ENCODE measurements around the gene PYGL.

Gene PYGL

DNA sequence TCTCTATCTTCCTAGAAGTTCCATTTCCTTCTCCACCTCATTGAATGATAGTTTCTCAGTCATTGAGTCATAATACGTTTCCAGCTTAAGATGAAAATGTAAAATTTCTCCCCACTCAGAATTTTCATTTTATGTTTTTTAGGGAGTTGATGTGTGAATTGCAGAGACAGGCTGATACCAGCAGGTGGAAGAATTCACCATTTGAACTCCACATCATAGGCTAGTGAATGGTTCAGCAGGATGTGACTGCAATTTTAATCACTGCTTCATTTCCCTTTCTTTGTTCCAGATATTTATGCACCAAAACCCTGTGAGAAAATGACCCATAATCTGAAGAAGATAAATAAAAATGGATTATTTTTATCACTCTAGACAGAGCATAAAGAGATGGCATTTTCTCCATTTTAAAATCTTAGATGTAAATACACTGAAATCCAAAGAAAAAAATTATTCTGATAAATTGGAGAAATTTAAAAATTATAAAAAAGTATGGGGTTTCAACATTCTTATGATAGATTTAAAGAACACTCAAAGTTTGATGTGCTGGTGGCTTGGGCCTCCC lies 10.6 kb upstream of the PYGL start:
- peak overlapping the region; percentile 83 for H3K27ac ChIP-seq (ENCODE audit: low read length, poor library complexity, severe bottlenecking)
- peak; percentile 67 for DNase-seq
- no peaks in the 10 kb centered on the region for H3K79me1 ChIP-seq (replicated peaks; ENCODE audit: low read length, poor library complexity, severe bottlenecking)
- peak overlapping the region; percentile 4 for H2BK120ac ChIP-seq (ENCODE audit: low read depth, low read length)
- no peaks in the 10 kb centered on the region for H3K27me3 ChIP-seq (ENCODE audit: control insufficient read depth in 1 of 2, insufficient read depth in 1 of 2, low read length in 2 of 2)
- peaks cover 7% of the 10 kb centered on the region for H3K4me1 ChIP-seq (ENCODE audit: control insufficient read depth, insufficient read depth, low read depth, low read length)
- no peaks in the 10 kb centered on the region for H3K9me3 ChIP-seq (ENCODE audit: control insufficient read depth, low read length)
- peak overlapping the region; percentile 81 for H4K8ac ChIP-seq (ENCODE audit: low read length)
- H3K4me2 ChIP-seq (ENCODE audit: low read length, poor library complexity, severe bottlenecking): no peak overlapping the region
- H2BK5ac ChIP-seq (ENCODE audit: low read depth, low read length, poor library complexity, severe bottlenecking): no peak overlapping the region
- no CpG with 5 or more reads among the region's 1 CpG for WGBS
- no peak overlapping the region for H3K18ac ChIP-seq (ENCODE audit: low read depth in 1 of 2, low read length in 2 of 2)
- no peaks in the 10 kb centered on the region for H3K36me3 ChIP-seq (ENCODE audit: control insufficient read depth in 1 of 2, insufficient read depth in 2 of 2, low read depth in 1 of 2, low read length in 2 of 2)
- no peak overlapping the region for H3K14ac ChIP-seq (ENCODE audit: low read length in 2 of 2)
- no peak overlapping the region for H2AFZ ChIP-seq (ENCODE audit: low read depth, low read length)
- peak overlapping the region in 1 of 2 experiments; percentile 68 for H3K4ac ChIP-seq (ENCODE audit: low read depth in 1 of 2, low read length in 2 of 2)
- H4K91ac ChIP-seq (ENCODE audit: low read length): peak overlapping the region; percentile 65
- no peak overlapping the region for H2BK15ac ChIP-seq (ENCODE audit: low read depth, poor library complexity, severe bottlenecking)
- H3K4me3 ChIP-seq (ENCODE audit: insufficient read depth in 1 of 2, low read depth in 1 of 2, low read length in 2 of 2): no peak overlapping the region
- H3K9ac ChIP-seq (ENCODE audit: low read length): peak overlapping the region; percentile 82
- H2BK12ac ChIP-seq (ENCODE audit: low read length in 2 of 2): peak overlapping the region in 1 of 2 experiments; percentile 83
- H3K23ac ChIP-seq (ENCODE audit: low read length in 2 of 2): no peak overlapping the region
- peak overlapping the region; percentile 8 for H2AK5ac ChIP-seq (ENCODE audit: low read length, severe bottlenecking)

DNA sequence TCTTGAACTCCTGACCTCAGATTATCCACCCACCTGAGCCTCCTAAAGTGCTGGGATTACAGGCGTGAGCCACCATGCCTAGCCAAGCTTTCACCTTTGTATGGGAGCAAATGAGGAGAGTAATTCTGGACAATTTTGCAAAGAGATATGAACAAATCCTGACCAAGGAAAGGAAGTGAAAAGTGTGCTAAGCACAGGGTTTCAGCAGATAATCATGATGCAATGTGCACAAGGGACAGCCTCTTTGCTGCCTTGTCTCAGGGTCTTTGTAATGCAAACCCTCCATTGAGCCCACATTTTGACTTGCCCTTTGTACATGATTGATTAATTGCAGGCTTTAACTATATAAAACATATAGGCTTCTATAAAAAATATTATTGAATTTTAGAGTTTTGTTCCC lies 9.2 kb upstream of the PYGL start:
- Histone ChIP-seq H3K4me1 (ENCODE audit: control insufficient read depth, insufficient read depth, low read depth, low read length) (peaks cover 7% of the 10 kb centered on the region), H2BK5ac (ENCODE audit: low read depth, low read length, poor library complexity, severe bottlenecking) (no peak overlapping the region), H4K8ac (ENCODE audit: low read length) (no peak overlapping the region), H2AK5ac (ENCODE audit: low read length, severe bottlenecking) (no peak overlapping the region), H2BK12ac (ENCODE audit: low read length in 2 of 2) (no peak overlapping the region), H3K4me3 (ENCODE audit: insufficient read depth in 1 of 2, low read depth in 1 of 2, low read length in 2 of 2) (no peak overlapping the region), H3K4ac (ENCODE audit: low read depth in 1 of 2, low read length in 2 of 2) (no peak overlapping the region), H3K79me1 (replicated peaks; ENCODE audit: low read length, poor library complexity, severe bottlenecking) (no peaks in the 10 kb centered on the region), H3K27me3 (ENCODE audit: control insufficient read depth in 1 of 2, insufficient read depth in 1 of 2, low read length in 2 of 2) (no peaks in the 10 kb centered on the region), H3K4me2 (ENCODE audit: low read length, poor library complexity, severe bottlenecking) (no peak overlapping the region), H4K91ac (ENCODE audit: low read length) (no peak overlapping the region), H3K36me3 (ENCODE audit: control insufficient read depth in 1 of 2, insufficient read depth in 2 of 2, low read depth in 1 of 2, low read length in 2 of 2) (no peaks in the 10 kb centered on the region), H2BK120ac (ENCODE audit: low read depth, low read length) (no peak overlapping the region), H3K23ac (ENCODE audit: low read length in 2 of 2) (no peak overlapping the region), H3K27ac (ENCODE audit: low read length, poor library complexity, severe bottlenecking) (no peak overlapping the region), H2BK15ac (ENCODE audit: low read depth, poor library complexity, severe bottlenecking) (no peak overlapping the region), H2AFZ (ENCODE audit: low read depth, low read length) (no peak overlapping the region), H3K9ac (ENCODE audit: low read length) (no peak overlapping the region), H3K18ac (ENCODE audit: low read depth in 1 of 2, low read length in 2 of 2) (no peak overlapping the region), H3K14ac (ENCODE audit: low read length in 2 of 2) (no peak overlapping the region), H3K9me3 (ENCODE audit: control insufficient read depth, low read length) (no peaks in the 10 kb centered on the region)
- no peak for DNase-seq
- WGBS: 91% methylated on average over 1 of the region's 1 CpG

DNA sequence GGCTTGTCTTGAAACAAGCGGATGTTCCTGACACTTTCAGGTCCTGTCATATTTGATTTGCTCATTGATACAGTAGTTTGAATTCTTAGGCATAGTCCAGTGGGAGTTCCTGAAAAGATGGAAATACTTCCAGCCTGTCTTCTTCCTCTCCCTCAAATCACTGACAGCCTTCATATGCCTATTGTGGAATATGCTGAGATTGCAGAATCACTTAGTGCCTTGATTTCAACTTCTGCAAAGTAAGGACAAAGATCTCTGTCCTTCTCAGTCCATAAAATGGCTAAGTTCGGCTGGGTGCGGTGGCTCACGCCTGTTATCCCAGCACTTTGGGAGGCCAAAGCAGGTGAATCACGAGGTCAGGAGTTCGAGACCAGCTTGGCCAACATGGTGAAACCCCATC lies 6.7 kb upstream of the PYGL start:
- H2BK5ac ChIP-seq (ENCODE audit: low read depth, low read length, poor library complexity, severe bottlenecking): no peak overlapping the region
- whole genome bisulfite sequencing: 95% methylated on average over 5 of the region's 6 CpGs
- H3K4me1 ChIP-seq (ENCODE audit: control insufficient read depth, insufficient read depth, low read depth, low read length): peaks cover 8% of the 10 kb centered on the region

DNA sequence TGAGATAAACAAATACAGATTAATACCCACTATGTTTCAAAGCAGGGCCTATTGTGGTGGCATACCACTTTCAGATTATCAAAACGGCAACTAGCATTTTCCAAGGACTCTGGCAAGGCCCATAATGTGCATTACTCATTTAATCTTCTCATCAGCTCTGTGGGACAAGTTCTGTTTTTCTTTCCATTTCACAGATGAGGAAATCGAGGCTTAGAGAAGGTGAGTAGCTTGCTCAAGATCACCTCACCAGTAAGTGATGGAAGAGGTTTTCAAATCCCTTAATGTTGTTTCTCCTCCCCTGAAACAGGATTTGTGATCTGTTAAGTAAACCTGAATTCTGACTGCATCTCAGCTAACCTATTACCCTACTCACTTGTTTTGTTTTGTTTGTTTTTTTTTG lies 3.9 kb upstream of the PYGL start:
- Histone ChIP-seq H3K79me1 (replicated peaks; ENCODE audit: low read length, poor library complexity, severe bottlenecking) (peaks cover 2% of the 10 kb centered on the region), H3K36me3 (ENCODE audit: control insufficient read depth in 1 of 2, insufficient read depth in 2 of 2, low read depth in 1 of 2, low read length in 2 of 2) (no peaks in the 10 kb centered on the region), H4K8ac (ENCODE audit: low read length) (no peak overlapping the region), H3K4me1 (ENCODE audit: control insufficient read depth, insufficient read depth, low read depth, low read length) (peaks cover 5% of the 10 kb centered on the region), H3K4me3 (ENCODE audit: insufficient read depth in 1 of 2, low read depth in 1 of 2, low read length in 2 of 2) (no peak overlapping the region), H2AFZ (ENCODE audit: low read depth, low read length) (no peak overlapping the region), H3K23ac (ENCODE audit: low read length in 2 of 2) (no peak overlapping the region), H2BK5ac (ENCODE audit: low read depth, low read length, poor library complexity, severe bottlenecking) (no peak overlapping the region), H3K14ac (ENCODE audit: low read length in 2 of 2) (no peak overlapping the region), H3K9me3 (ENCODE audit: control insufficient read depth, low read length) (no peaks in the 10 kb centered on the region), H2AK5ac (ENCODE audit: low read length, severe bottlenecking) (no peak overlapping the region), H2BK120ac (ENCODE audit: low read depth, low read length) (no peak overlapping the region), H3K4ac (ENCODE audit: low read depth in 1 of 2, low read length in 2 of 2) (no peak overlapping the region), H3K4me2 (ENCODE audit: low read length, poor library complexity, severe bottlenecking) (no peak overlapping the region), H3K27me3 (ENCODE audit: control insufficient read depth in 1 of 2, insufficient read depth in 1 of 2, low read length in 2 of 2) (no peaks in the 10 kb centered on the region), H3K18ac (ENCODE audit: low read depth in 1 of 2, low read length in 2 of 2) (no peak overlapping the region), H4K91ac (ENCODE audit: low read length) (no peak overlapping the region), H2BK15ac (ENCODE audit: low read depth, poor library complexity, severe bottlenecking) (no peak overlapping the region), H2BK12ac (ENCODE audit: low read length in 2 of 2) (no peak overlapping the region), H3K9ac (ENCODE audit: low read length) (no peak overlapping the region), H3K27ac (ENCODE audit: low read length, poor library complexity, severe bottlenecking) (no peak overlapping the region)
- no peak for DNase-seq
- 95% methylated on average over 2 of the region's 2 CpGs for WGBS

More for the DNA sequence above, 6.7 kb upstream of the PYGL start:
- DNase-seq: no peak
- H3K23ac ChIP-seq (ENCODE audit: low read length in 2 of 2): no peak overlapping the region
- H2BK12ac ChIP-seq (ENCODE audit: low read length in 2 of 2): no peak overlapping the region
- no peak overlapping the region for H4K8ac ChIP-seq (ENCODE audit: low read length)
- H2BK120ac ChIP-seq (ENCODE audit: low read depth, low read length): no peak overlapping the region
- H3K4me3 ChIP-seq (ENCODE audit: insufficient read depth in 1 of 2, low read depth in 1 of 2, low read length in 2 of 2): no peak overlapping the region
- no peaks in the 10 kb centered on the region for H3K27me3 ChIP-seq (ENCODE audit: control insufficient read depth in 1 of 2, insufficient read depth in 1 of 2, low read length in 2 of 2)
- H3K27ac ChIP-seq (ENCODE audit: low read length, poor library complexity, severe bottlenecking): no peak overlapping the region
- no peak overlapping the region for H2AFZ ChIP-seq (ENCODE audit: low read depth, low read length)
- H3K4me2 ChIP-seq (ENCODE audit: low read length, poor library complexity, severe bottlenecking): no peak overlapping the region
- no peak overlapping the region for H3K18ac ChIP-seq (ENCODE audit: low read depth in 1 of 2, low read length in 2 of 2)
- no peak overlapping the region for H3K14ac ChIP-seq (ENCODE audit: low read length in 2 of 2)
- H3K79me1 ChIP-seq (replicated peaks; ENCODE audit: low read length, poor library complexity, severe bottlenecking): no peaks in the 10 kb centered on the region
- no peak overlapping the region for H4K91ac ChIP-seq (ENCODE audit: low read length)
- H3K4ac ChIP-seq (ENCODE audit: low read depth in 1 of 2, low read length in 2 of 2): no peak overlapping the region
- H2BK15ac ChIP-seq (ENCODE audit: low read depth, poor library complexity, severe bottlenecking): no peak overlapping the region
- no peaks in the 10 kb centered on the region for H3K9me3 ChIP-seq (ENCODE audit: control insufficient read depth, low read length)
- no peak overlapping the region for H2AK5ac ChIP-seq (ENCODE audit: low read length, severe bottlenecking)
- no peak overlapping the region for H3K9ac ChIP-seq (ENCODE audit: low read length)
- no peaks in the 10 kb centered on the region for H3K36me3 ChIP-seq (ENCODE audit: control insufficient read depth in 1 of 2, insufficient read depth in 2 of 2, low read depth in 1 of 2, low read length in 2 of 2)
